ENCODE results near the gene ELF1. TPM values are rescaled to one million over a fixed set of nuclear protein-coding genes. Genes with fewer than 3 reads are reported as not detected.

Gene ELF1
- total and polyA plus RNA-seq, 2 of the 8 experiments (the other 6 are each of a cell fraction or from before 2014, with no cell fraction given): 5.6 to 18.2 TPM

- H4K91ac ChIP-seq (replicated peaks; ENCODE audit: insufficient read length, low read length): no peak overlapping the region
- H3K9me3 ChIP-seq (ENCODE audit: insufficient read depth in 2 of 2, low read depth in 1 of 2, low read length in 1 of 2): no peaks in the 10 kb centered on the region
- no peak overlapping the region for H3K56ac ChIP-seq (replicated peaks; ENCODE audit: insufficient read length, low read depth, low read length)
- ChIA-PET CTCF (ENCODE audit: partially characterized antibody) (no interaction called here), POLR2A (ENCODE audit: partially characterized antibody) (no interaction called here)
- no peak overlapping the region for H3K18ac ChIP-seq (ENCODE audit: extremely low read depth, low read length)
- H3K79me2 ChIP-seq (ENCODE audit: control insufficient read depth in 1 of 2, insufficient read depth in 2 of 2, low read length in 2 of 2): no peaks in the 10 kb centered on the region
- H4K20me1 ChIP-seq (replicated peaks in 1 of 2; ENCODE audit: control insufficient read depth in 1 of 2, insufficient read depth in 2 of 2, low read length in 2 of 2): no peaks in the 10 kb centered on the region
- H3K27me3 ChIP-seq (replicated peaks in 1 of 4; ENCODE audit: control insufficient read depth in 3 of 4, extremely low read depth in 1 of 4, insufficient read depth in 3 of 4, low read length in 3 of 4): no peaks in the 10 kb centered on the region
- no peak for TF ChIP-seq SP2 (IDR thresholded peaks at IDR 0.05; ENCODE audit: low read length)
- no peak for TF ChIP-seq BRCA1 (IDR thresholded peaks at IDR 0.05; ENCODE audit: low read depth, low read length)
- no peak for TF ChIP-seq ATF2 (IDR thresholded peaks at IDR 0.05; ENCODE audit: low read length)
- TF ChIP-seq EGR1 (IDR thresholded peaks at IDR 0.05; ENCODE audit: borderline replicate concordance, low read depth, low read length): no peak
- no peak for TF ChIP-seq RFX5 (IDR thresholded peaks at IDR 0.05; ENCODE audit: borderline replicate concordance, low read depth, low read length)
- no peak overlapping the region for H2BK20ac ChIP-seq (ENCODE audit: low read length)
- no peak overlapping the region for H2AK5ac ChIP-seq (ENCODE audit: low read depth, low read length)
- H2BK5ac ChIP-seq (ENCODE audit: low read depth, low read length): no peak overlapping the region
- no peak overlapping the region for H2AFZ ChIP-seq (ENCODE audit: low read length)
- no peak overlapping the region for H3K23ac ChIP-seq (ENCODE audit: insufficient read length)
- no peak for FAIRE-seq
- no peak overlapping the region for H4K5ac ChIP-seq (ENCODE audit: insufficient read length, low read depth, low read length)
- H3K23me2 ChIP-seq (ENCODE audit: low read depth, low read length): no peaks in the 10 kb centered on the region
- H2BK12ac ChIP-seq (ENCODE audit: low read depth, low read length): no peak overlapping the region
- WGBS, 2 experiments (ENCODE audit: extremely low coverage in 1 of 2, insufficient coverage in 1 of 2, insufficient read length in 1 of 2, insufficient replicate concordance in 2 of 2, low coverage in 1 of 2, low lambda C conversion rate in 2 of 2, missing lambda C conversion rate in 1 of 2): 89% methylated on average over 3 of the region's 3 CpGs; no CpG with 5 or more reads in 1 of the 2 experiments
- no peaks in the 10 kb centered on the region for H3K4me1 ChIP-seq (replicated peaks in 1 of 4; ENCODE audit: control insufficient read depth in 3 of 4, insufficient read depth in 4 of 4, low read length in 3 of 4)
- peaks cover 0 to 2% (median 0%) of the 10 kb centered on the region in 4 experiments; a peak in 1 of 8 replicates for H3K36me3 ChIP-seq (ENCODE audit: control insufficient read depth in 2 of 4, insufficient read depth in 4 of 4, low read length in 3 of 4)
- no peak overlapping the region for H3K4me3 ChIP-seq (ENCODE audit: extremely low read depth in 1 of 4, insufficient read depth in 2 of 4, low read depth in 3 of 4, low read length in 4 of 4)
- no peak overlapping the region for H3K9ac ChIP-seq (replicated peaks in 1 of 4; ENCODE audit: extremely low read depth in 1 of 4, low read depth in 3 of 4, low read length in 3 of 4)
- no peaks in the 10 kb centered on the region for H3K79me1 ChIP-seq (ENCODE audit: low read depth, low read length)
- H2BK120ac ChIP-seq (replicated peaks; ENCODE audit: low read depth, low read length): no peak overlapping the region
- no peak overlapping the region for H2BK15ac ChIP-seq (ENCODE audit: low read length)
- H4K8ac ChIP-seq (ENCODE audit: extremely low read depth, insufficient read depth, low read length): no peak overlapping the region
- H3K4ac ChIP-seq (replicated peaks; ENCODE audit: insufficient read length, low read depth, low read length): no peak overlapping the region
- no peak for DNase-seq (ENCODE audit: low read depth in 1 of 2, low spot score in 2 of 2)
- H3K27ac ChIP-seq (ENCODE audit: low read depth, low read length): no peak overlapping the region
- H3K4me2 ChIP-seq (ENCODE audit: insufficient read depth in 1 of 2, low read depth in 2 of 2, low read length in 2 of 2): no peak overlapping the region
- H3K14ac ChIP-seq (ENCODE audit: insufficient read length): no peak overlapping the region
These were observed 58.4 kb downstream of the ELF1 start for GRCh38 chr13:40960716-40961115.
